LNCaP clone FGC (cell line): ENCODE data around the gene TM7SF2.

Experiments used
- DNase-seq: peaks from one replicate; pipeline ENCODE4 v3.0.0-alpha.2; 2011; ENCODE audit warnings: low read depth
- H3K4me3 ChIP-seq: 2 replicates; pipeline ENCODE4 v1.5.1; 2011; ENCODE audit warnings: mild to moderate bottlenecking, low read depth, low read length, control low read depth
- CTCF ChIP-seq: IDR thresholded peaks from 2 replicates; pipeline ENCODE4 v1.5.1; 2012; ENCODE audit warnings: mild to moderate bottlenecking; ENCODE audit not compliant: control insufficient read depth, insufficient read depth; ENCODE audit errors: extremely low read depth

TM7SF2 gene

DNA sequence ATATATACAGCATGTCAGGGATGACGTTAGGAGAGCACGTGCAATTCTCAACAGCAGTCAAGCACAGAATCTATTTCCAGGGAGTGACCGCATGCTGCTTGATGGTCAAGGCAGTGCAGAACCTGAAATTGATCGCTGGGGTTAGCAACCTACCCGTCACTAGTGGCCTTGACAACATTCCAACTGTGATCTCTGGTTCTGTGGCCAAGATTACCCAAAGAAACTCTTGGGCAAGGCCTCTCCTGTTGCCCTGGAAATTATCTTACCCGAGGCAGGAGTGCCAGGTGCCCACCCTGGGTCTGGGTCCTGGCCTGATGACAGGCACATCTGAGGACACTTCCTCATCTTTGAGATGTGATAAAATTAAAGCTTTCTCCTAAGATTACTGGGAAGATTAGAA lies 2.2 kb downstream of the TM7SF2 start:
- no peak for DNase-seq
- no peak overlapping the region for H3K4me3 ChIP-seq
- no peak for TF ChIP-seq CTCF

GRCh38 chr11:65114538-65115171 lies 3.0 kb downstream of the TM7SF2 start:
- no peak for DNase-seq
- TF ChIP-seq CTCF, result no peak
- no peak overlapping the region for H3K4me3 ChIP-seq

DNA sequence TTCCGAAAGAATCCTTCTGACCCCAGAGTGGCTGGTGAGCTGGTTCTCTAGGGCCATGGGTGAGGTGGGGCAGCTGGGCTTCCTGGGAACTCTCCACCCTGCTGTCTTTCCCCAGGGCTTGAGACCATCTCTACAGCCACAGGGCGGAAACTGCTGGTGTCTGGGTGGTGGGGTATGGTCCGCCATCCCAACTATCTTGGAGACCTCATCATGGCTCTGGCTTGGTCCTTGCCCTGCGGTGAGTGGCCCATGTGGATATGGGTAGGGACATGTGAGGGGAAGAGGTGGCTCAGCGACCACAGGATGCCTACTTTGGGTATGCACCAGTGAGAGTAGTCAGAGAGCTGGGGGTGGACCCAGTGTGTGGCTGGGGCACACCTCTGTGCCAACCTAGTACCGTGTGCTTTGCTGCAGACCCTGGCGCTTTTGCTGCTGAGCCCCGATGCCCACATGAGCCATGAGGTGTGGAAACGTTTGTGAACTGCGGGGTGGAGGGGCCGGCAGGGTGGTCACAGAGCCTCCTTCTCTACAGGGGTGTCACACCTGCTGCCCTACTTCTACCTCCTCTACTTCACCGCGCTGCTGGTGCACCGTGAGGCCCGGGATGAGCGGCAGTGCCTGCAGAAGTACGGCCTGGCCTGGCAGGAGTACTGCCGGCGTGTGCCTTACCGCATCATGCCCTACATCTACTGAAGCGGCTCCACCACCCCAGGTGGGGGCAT lies 3.9 kb downstream of the TM7SF2 start:
- H3K4me3 ChIP-seq, result peak overlapping the region; percentile 90
- no peak for TF ChIP-seq CTCF
- DNase-seq, result no peak

GRCh38 chr11:65116370-65117205 lies 4.9 kb downstream of the TM7SF2 start:
- H3K4me3 ChIP-seq, result peak overlapping the region; percentile 90
- DNase-seq, result no peak
- TF ChIP-seq CTCF, result no peak

DNA sequence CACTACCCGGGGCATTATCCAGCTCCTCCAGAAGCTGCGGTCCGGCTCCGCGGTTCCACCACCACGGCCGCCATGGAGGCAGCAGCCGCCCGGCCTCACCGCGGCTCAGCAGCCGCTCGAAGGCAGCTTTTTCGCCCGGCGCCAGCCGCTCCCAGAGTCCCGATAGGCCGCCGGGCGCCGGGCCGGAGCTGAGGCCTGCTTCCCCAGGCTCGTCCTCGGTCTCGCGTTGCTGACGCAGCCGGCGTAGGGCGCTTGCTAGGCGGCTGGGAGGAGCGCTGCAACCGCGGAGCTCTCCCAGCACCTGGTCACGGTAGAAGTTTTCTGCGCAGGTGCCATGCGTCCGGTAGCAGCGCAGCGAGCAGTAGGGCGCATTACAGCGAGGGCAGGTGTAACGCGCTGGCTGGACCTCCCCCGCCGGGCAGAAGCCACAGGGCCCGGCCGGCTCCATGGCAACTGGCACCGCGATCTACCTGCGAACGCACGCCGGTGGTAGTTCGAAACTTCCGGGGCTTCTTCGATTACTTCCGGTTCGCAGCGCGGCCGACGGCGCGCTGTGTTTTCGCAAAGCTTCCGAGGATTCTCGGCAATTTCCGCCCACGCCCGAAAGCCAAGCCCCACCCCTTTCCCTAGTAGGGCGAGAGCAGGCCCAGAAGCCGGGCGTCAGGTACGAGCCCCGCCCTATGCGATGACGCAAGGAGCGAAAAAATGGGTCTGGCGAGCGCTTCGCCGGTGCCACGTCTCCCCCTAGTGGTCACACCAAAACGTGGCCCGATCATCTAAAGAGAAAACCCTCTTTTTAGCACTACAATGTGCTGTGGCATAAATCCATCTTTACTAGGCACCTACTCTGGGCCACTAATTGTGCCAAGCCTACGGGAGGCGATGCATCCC lies 5.8 kb downstream of the TM7SF2 start, which contains the start of gene ZNHIT2:
TSS of gene ZNHIT2 (minus strand) at position 496 of the 891 bp plus-strand sequence. CDS start at position 448, 48 bp downstream.
- DNase-seq, result peak; percentile 95
- H3K4me3 ChIP-seq, result peak within 1 kb of the TSS; percentile 90
- peak; percentile 94 for TF ChIP-seq CTCF
